Activated CD8-positive, alpha-beta T cell treated with anti-CD3 and anti-CD28 coated beads for 36 hours (primary cell): ENCODE data around the gene NTN5. TPM values are rescaled to one million over a fixed set of nuclear protein-coding genes. Genes with fewer than 3 reads are reported as not detected.
"Not testable (repeated sequence)": the region's sequence is repeated elsewhere in the genome, so short reads cannot be mapped to it uniquely, and the experiment has no call there.

ENCODE experiments used
- ATAC-seq: fragments of 200-7000 bp; cut with Tn5 transposase; one replicate; pipeline ENCODE4 v1.10.0; 2021; ENCODE audit warnings: mild to moderate bottlenecking, moderate library complexity
- CTCF ChIA-PET: fragments of 350-600 bp; sonication (Branson Sonifier 250); formaldehyde crosslinking; loops from one replicate; lab custom pipeline; 2021; ENCODE audit warnings: antibody characterized with exemption; lab: Charles Lee
- POLR2A ChIA-PET: fragments of 350-600 bp; sonication (Branson Sonifier 250); formaldehyde crosslinking; loops from one replicate; lab custom pipeline; 2021; ENCODE audit warnings: antibody characterized with exemption; lab: Charles Lee
- DNase-seq: peaks from one replicate; pipeline ENCODE4 v3.0.0-alpha.2; 2020
- H3K27ac Mint-ChIP-seq: one replicate; pipeline ENCODE4 v1.8.0; 2021; ENCODE audit warnings: mild to moderate bottlenecking, mixed read lengths
- H3K27me3 Mint-ChIP-seq: one replicate; pipeline ENCODE4 v1.8.0; 2021; ENCODE audit warnings: mixed read lengths
- H3K36me3 Mint-ChIP-seq: one replicate; pipeline ENCODE4 v1.8.0; 2021; ENCODE audit warnings: low read depth, mixed read lengths
- H3K4me1 Mint-ChIP-seq: one replicate; pipeline ENCODE4 v1.8.0; 2021; ENCODE audit warnings: low read depth, mixed read lengths
- H3K4me3 Mint-ChIP-seq: one replicate; pipeline ENCODE4 v1.8.0; 2021; ENCODE audit warnings: mild to moderate bottlenecking, moderate library complexity, mixed read lengths
- H3K9me3 Mint-ChIP-seq: one replicate; pipeline ENCODE4 v1.8.0; 2021; ENCODE audit warnings: mixed read lengths
- intact Hi-C: fragments of 100-400 bp; cut with micrococcal nuclease; formaldehyde crosslinking; loops from one replicate; pipeline ENCODE4 v1.10.0; 2022
- total RNA-seq, 2 experiments: library from RNA; stranded (reverse); gene quantifications; one replicate each; pipeline ENCODE4 v1.2.3, GENCODE V29; 2021
- TF ChIP-seq, protein P1 (sequence below): fragments of 200-600 bp; IDR thresholded peaks from one replicate; pipeline ENCODE4 v1.8.0; 2022; ENCODE audit warnings: antibody characterized with exemption, mild to moderate bottlenecking

Gene NTN5
- total RNA-seq, 2 experiments from 2014 or later = 0.16 to 0.83 TPM

DNA sequence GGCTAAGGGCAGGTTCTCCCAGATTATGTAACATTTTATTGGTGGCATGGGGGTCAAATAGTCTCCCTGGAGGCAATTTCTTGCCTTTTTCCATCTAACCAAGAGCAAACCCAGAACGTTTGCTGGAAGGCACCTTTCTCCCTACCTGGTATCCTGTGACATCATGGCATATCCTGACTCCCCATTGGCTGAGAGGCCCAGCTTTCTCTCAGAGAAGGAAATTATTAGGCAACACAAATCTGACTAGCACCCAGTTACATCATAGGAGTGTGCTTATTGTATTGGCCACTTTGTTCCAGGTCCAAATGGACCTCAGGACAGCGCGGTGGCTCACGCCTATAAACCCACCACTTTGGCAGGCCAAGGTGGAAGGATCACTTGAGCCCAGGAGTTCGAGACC lies 13.0 kb downstream of the NTN5 start:
- intact Hi-C loops = no loop called here
- Mint-ChIP-seq H3K27ac (no peak overlapping the region), H3K4me3 (no peak overlapping the region), H3K27me3 (no peaks in the 10 kb centered on the region), H3K4me1 (peaks cover 7% of the 10 kb centered on the region), H3K9me3 (no peaks in the 10 kb centered on the region), H3K36me3 (no peaks in the 10 kb centered on the region)
- ChIA-PET POLR2A (interaction anchor here (0.7 kb wide), 1 partner anchor 107 kb away, joined by 3 read pairs; no protein-coding TSS in a partner anchor), CTCF (no interaction called here)
- DNase-seq (no peak), ATAC-seq (no peak)
- TF ChIP-seq, protein P1, sequence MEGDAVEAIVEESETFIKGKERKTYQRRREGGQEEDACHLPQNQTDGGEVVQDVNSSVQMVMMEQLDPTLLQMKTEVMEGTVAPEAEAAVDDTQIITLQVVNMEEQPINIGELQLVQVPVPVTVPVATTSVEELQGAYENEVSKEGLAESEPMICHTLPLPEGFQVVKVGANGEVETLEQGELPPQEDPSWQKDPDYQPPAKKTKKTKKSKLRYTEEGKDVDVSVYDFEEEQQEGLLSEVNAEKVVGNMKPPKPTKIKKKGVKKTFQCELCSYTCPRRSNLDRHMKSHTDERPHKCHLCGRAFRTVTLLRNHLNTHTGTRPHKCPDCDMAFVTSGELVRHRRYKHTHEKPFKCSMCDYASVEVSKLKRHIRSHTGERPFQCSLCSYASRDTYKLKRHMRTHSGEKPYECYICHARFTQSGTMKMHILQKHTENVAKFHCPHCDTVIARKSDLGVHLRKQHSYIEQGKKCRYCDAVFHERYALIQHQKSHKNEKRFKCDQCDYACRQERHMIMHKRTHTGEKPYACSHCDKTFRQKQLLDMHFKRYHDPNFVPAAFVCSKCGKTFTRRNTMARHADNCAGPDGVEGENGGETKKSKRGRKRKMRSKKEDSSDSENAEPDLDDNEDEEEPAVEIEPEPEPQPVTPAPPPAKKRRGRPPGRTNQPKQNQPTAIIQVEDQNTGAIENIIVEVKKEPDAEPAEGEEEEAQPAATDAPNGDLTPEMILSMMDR = no peak

DNA sequence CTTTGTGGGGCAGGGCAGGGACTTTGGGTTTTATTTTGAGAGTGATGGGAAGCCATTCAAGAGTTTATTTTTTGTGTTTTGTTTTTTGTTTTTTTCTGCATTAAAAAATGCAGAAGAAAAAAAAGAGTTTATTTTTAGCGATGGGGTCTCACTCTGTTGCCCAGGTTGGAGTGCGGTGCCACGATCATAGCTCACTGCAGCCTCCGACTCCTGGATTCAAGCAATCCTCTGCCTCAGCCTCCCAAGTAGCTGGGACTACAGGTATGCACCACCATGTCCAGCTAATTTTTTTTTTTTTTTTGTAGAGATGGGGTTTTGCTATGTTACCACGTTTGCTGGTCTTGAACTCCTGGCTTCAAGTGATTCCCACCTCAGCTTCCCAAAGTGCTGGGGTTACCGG lies 14.3 kb downstream of the NTN5 start:
- H3K27ac Mint-ChIP-seq = no peak overlapping the region
- POLR2A ChIA-PET = no interaction called here
- H3K4me3 Mint-ChIP-seq = no peak overlapping the region
- no peaks in the 10 kb centered on the region for H3K9me3 Mint-ChIP-seq
- TF ChIP-seq, protein P1 = no peak
- ATAC-seq = no peak
- intact Hi-C loops = no loop called here
- H3K4me1 Mint-ChIP-seq = peaks cover 7% of the 10 kb centered on the region
- H3K36me3 Mint-ChIP-seq = no peaks in the 10 kb centered on the region
- no peak for DNase-seq
- H3K27me3 Mint-ChIP-seq = no peaks in the 10 kb centered on the region
- CTCF ChIA-PET = no interaction called here

DNA sequence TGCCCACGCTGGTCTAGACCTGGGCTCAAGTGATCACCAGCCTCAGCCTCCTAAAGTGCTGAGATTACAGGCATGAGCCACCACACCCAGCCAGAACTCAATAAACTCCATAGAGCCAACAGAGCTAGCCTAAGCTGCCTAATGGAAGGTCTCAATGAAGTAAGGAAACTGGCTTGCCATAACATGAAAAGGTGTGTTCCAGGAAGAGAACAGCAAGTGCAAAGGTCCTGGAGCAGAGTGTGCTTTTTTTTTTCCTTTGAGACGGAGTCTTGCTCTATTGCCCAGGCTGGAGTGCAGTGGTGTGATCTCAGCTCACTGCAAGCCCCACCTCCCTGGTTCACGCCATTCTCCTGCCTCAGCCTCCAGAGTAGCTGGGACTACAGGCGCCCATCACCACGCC lies 15.0 kb downstream of the NTN5 start:
- H3K4me1 Mint-ChIP-seq, ATAC-seq, H3K36me3 Mint-ChIP-seq, intact Hi-C loops, POLR2A ChIA-PET, H3K27me3 Mint-ChIP-seq, H3K9me3 Mint-ChIP-seq, DNase-seq, H3K4me3 Mint-ChIP-seq, H3K27ac Mint-ChIP-seq: not testable (repeated sequence)
- CTCF ChIA-PET = interaction anchor here (0.8 kb wide), 1 partner anchor 178 kb away, joined by 4 read pairs; the partner anchor contains the start of gene HSD17B14

DNA sequence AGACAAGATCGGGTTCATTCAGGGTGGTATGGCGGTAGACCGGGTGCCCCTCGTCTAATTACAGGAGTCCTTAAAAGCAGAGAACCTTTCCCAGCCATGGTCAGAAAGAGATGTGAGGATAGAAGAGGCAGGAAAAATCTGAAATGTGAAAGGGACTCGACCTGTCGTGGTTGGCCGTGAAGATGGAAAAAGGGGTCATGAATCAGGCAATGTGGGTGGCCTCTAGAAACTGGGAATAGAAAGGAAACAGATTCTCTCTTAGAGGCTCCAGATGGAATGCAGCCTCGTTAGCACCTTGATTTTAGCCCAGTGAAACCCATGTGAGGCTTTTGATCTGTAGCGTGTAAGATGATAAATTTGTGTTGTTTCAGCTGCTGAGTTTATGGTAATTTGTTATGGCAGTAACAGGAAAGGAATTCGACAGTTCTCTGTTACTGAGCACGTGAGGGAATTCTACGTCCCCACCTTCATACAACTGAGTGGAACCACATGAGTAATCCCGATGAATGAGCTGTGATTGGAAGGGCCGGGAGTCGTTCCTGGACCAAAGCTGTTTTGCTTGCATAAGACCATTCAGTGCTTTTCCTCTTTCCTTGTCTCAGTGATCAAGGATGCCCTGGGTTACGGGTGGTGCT lies 15.9 kb downstream of the NTN5 start:
- CTCF ChIA-PET = interaction anchor here (0.8 to 1.5 kb wide), 3 partner anchors 11 to 179 kb away, joined by 3 to 5 read pairs (median 4); partner anchors contain the start of genes CA11 and HSD17B14
- H3K27me3 Mint-ChIP-seq = no peaks in the 10 kb centered on the region
- TF ChIP-seq, protein P1 = no peak
- POLR2A ChIA-PET = no interaction called here
- intact Hi-C loops = no loop called here
- H3K4me1 Mint-ChIP-seq = peaks cover 9% of the 10 kb centered on the region
- ATAC-seq (no peak), DNase-seq (no peak)
- no peaks in the 10 kb centered on the region for H3K36me3 Mint-ChIP-seq
- no peak overlapping the region for H3K27ac Mint-ChIP-seq
- H3K4me3 Mint-ChIP-seq = no peak overlapping the region
- no peaks in the 10 kb centered on the region for H3K9me3 Mint-ChIP-seq

DNA sequence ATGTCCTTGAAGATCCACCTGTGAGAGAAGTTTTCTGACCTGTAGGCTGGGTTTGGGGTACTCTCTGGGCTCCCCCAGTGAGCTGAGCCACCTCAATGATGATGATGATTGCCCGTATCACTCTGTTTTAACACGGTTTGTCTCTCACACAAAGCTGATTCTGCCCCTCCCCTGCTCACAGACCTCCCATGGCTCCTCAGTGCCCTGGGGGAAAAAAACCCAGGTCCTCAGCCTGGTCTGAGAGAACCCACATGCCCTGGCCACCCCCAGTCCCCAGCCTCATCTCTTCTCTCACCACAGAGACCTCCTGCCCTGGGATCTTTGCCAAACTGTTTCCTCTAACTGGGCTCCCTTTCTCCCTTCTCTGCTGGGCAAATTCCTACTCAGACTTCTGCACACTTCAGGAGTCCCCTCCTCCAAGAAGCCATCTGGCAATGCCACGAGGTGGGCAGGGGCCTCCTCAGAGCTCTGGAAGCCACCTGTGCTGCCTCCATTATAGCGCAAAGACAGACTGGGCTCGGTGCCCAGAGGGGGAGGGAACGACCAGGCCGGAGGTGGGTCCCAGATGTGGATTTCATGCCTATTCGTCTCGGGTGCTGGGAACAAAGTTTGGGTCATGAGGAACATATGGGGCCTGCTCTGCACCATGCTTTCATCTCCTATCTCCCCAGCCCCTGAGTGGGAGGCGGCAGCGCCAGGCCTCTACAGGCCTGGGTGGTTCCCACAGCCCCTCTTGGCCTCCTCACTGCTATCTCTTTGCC lies 18.3 kb downstream of the NTN5 start:
- Mint-ChIP-seq H3K9me3 (no peaks in the 10 kb centered on the region), H3K27me3 (no peaks in the 10 kb centered on the region), H3K27ac (no peak overlapping the region), H3K4me1 (peaks cover 5% of the 10 kb centered on the region), H3K36me3 (no peaks in the 10 kb centered on the region), H3K4me3 (no peak overlapping the region)
- POLR2A ChIA-PET = no interaction called here
- CTCF ChIA-PET = interaction anchor here (1.0 kb wide), 1 partner anchor 20 kb away, joined by 3 read pairs; no protein-coding TSS in a partner anchor
- no peak for ATAC-seq
- intact Hi-C loops = no loop called here
- no peak for DNase-seq
- TF ChIP-seq, protein P1 = no peak
